CD14-positive monocyte (primary cell): ENCODE measurements around the gene PTPRQ. TPM values are rescaled to one million over a fixed set of nuclear protein-coding genes. Genes with fewer than 3 reads are reported as not detected.

Source experiments
- DNase-seq, 3 donors: peaks; one replicate each; pipeline ENCODE4 v3.0.0-alpha.2; 2011 to 2022
- H2AFZ ChIP-seq: 2 replicates; pipeline ENCODE4 v1.6.0; 2012; ENCODE audit warnings: mild to moderate bottlenecking, low read depth, low read length, inconsistent platforms; ENCODE audit not compliant: insufficient read depth, poor library complexity, severe bottlenecking
- H3K27ac ChIP-seq, 2 donors: 1 replicate in 1 of 2; 2 replicates in 1 of 2; pipeline ENCODE4 v1.5.1; 2012 to 2013; ENCODE audit warnings: low read length in 2 of 2, control low read depth in 1 of 2, inconsistent platforms in 1 of 2, low read depth in 1 of 2, mild to moderate bottlenecking in 1 of 2
- H3K27me3 ChIP-seq, 2 donors: one replicate each; pipeline versions ENCODE4 v1.6.0 to v1.6.1; 2011 to 2013; ENCODE audit warnings: low read length in 2 of 2; ENCODE audit not compliant: control insufficient read depth in 2 of 2, insufficient read depth in 2 of 2
- H3K36me3 ChIP-seq, 2 donors: replicated peaks in 1 of 2; 1 replicate in 1 of 2; 2 replicates in 1 of 2; pipeline versions ENCODE4 v1.5.1 to v1.6.1; 2012 to 2013; ENCODE audit warnings: low read length in 2 of 2, control low read depth in 1 of 2, inconsistent platforms in 1 of 2, mild to moderate bottlenecking in 1 of 2; ENCODE audit not compliant: insufficient read depth in 2 of 2, control insufficient read depth in 1 of 2
- H3K4me1 ChIP-seq, 2 donors: 1 replicate in 1 of 2; 2 replicates in 1 of 2; pipeline versions ENCODE4 v1.5.1 to v1.6.1; 2012 to 2013; ENCODE audit warnings: low read length in 2 of 2, control low read depth in 1 of 2, inconsistent platforms in 1 of 2, mild to moderate bottlenecking in 1 of 2, moderate library complexity in 1 of 2; ENCODE audit not compliant: insufficient read depth in 2 of 2, control insufficient read depth in 1 of 2
- H3K4me2 ChIP-seq: replicated peaks from 2 replicates; pipeline ENCODE3; 2012; ENCODE audit warnings: low read length, moderate library complexity, mild to moderate bottlenecking; ENCODE audit not compliant: poor library complexity, severe bottlenecking; ENCODE audit errors: extremely low read depth
- H3K4me3 ChIP-seq, 3 experiments: fragments of 200-600 bp in 1 of 3; sonication (generic) in 1 of 3; replicated peaks in 1 of 3; 1 replicate in 2 of 3; 2 replicates in 1 of 3; pipeline ENCODE4 v1.5.1; 2011 to 2013; ENCODE audit warnings: low read length in 3 of 3, mild to moderate bottlenecking in 3 of 3, control low read depth in 2 of 3, low read depth in 2 of 3, inconsistent platforms in 1 of 3, moderate library complexity in 1 of 3
- H3K79me2 ChIP-seq: 2 replicates; pipeline ENCODE4 v1.6.0; 2012; ENCODE audit warnings: mild to moderate bottlenecking, control low read depth, inconsistent platforms, low read length, moderate library complexity; ENCODE audit not compliant: insufficient read depth
- H3K9ac ChIP-seq: 2 replicates; pipeline ENCODE4 v1.6.0; 2017; ENCODE audit warnings: low read length, mild to moderate bottlenecking; ENCODE audit not compliant: insufficient read depth, poor library complexity, severe bottlenecking
- H3K9me3 ChIP-seq, 2 donors: replicated peaks in 1 of 2; 1 replicate in 1 of 2; 2 replicates in 1 of 2; pipeline versions ENCODE4 v1.5.1 to v1.6.1; 2012 to 2013; ENCODE audit warnings: low read length in 2 of 2, control low read depth in 1 of 2; ENCODE audit not compliant: control insufficient read depth in 1 of 2, insufficient read depth in 1 of 2
- H4K20me1 ChIP-seq: 2 replicates; pipeline ENCODE4 v1.6.0; 2012; ENCODE audit warnings: mild to moderate bottlenecking, low read length, control low read depth, moderate library complexity; ENCODE audit not compliant: insufficient read depth
- H3K27ac Mint-ChIP-seq, 7 donors: one replicate each; pipeline ENCODE4 v1.8.0; 2020; ENCODE audit warnings: mild to moderate bottlenecking in 7 of 7, mixed read lengths in 7 of 7, moderate library complexity in 6 of 7, inconsistent platforms in 2 of 7
- H3K27me3 Mint-ChIP-seq, 3 donors: one replicate each; pipeline ENCODE4 v1.8.0; 2021 to 2022; ENCODE audit warnings: low read depth in 3 of 3, mild to moderate bottlenecking in 3 of 3, mixed read lengths in 3 of 3, moderate library complexity in 3 of 3, inconsistent platforms in 1 of 3
- H3K36me3 Mint-ChIP-seq, 2 donors: one replicate each; pipeline ENCODE4 v1.8.0; 2020; ENCODE audit warnings: mixed read lengths in 2 of 2, inconsistent platforms in 1 of 2, mild to moderate bottlenecking in 1 of 2
- H3K4me1 Mint-ChIP-seq: one replicate; pipeline ENCODE4 v1.8.0; 2020; ENCODE audit warnings: mild to moderate bottlenecking, mixed read lengths
- H3K4me3 Mint-ChIP-seq, 2 donors: one replicate each; pipeline ENCODE4 v1.8.0; 2020; ENCODE audit warnings: mild to moderate bottlenecking in 2 of 2, mixed read lengths in 2 of 2, moderate library complexity in 1 of 2
- H3K9me3 Mint-ChIP-seq, 7 donors: one replicate each; pipeline ENCODE4 v1.8.0; 2020 to 2022; ENCODE audit warnings: mixed read lengths in 7 of 7, mild to moderate bottlenecking in 6 of 7, moderate library complexity in 6 of 7, inconsistent platforms in 2 of 7
- CTCF ChIP-seq: fragments of 200-600 bp; IDR thresholded peaks from one replicate; pipeline ENCODE4 v1.8.0; 2022; ENCODE audit warnings: antibody characterized with exemption, mild to moderate bottlenecking
- WGBS: methylation state at CpG from one replicate; pipeline ENCODE4 v1.1.5; 2013; ENCODE audit warnings: missing lambda C conversion rate; ENCODE audit not compliant: insufficient coverage; 5-methylcytosine and 5-hydroxymethylcytosine counted together
- intact Hi-C, 2 donors: fragments of 100-400 bp; cut with micrococcal nuclease; formaldehyde crosslinking; loops; one replicate each; pipeline versions ENCODE4 v1.15.0 to v1.15.1; 2023
- polyA plus RNA-seq, 3 donors: library from polyadenylated mRNA; depleted of rRNA in 1 of 3; unstranded in 2 of 3; stranded (reverse) in 1 of 3; fragments of 300-500 nt in 2 of 3; fragments of >200 nt in 1 of 3; fragmentation: Illumina TruSeq in 2 of 3; gene quantifications; 1 replicate in 2 of 3; 2 replicates in 1 of 3; pipeline ENCODE4 v1.2.3, GENCODE V29; 2012 to 2021

PTPRQ gene
- polyA plus RNA-seq, 3 donors, result not detected

- Histone ChIP-seq H3K27ac (no peak within 1 kb of the TSS), H3K4me1 (no peaks in the 10 kb centered on the region), H4K20me1 (no peaks in the 10 kb centered on the region), H3K36me3 (no peaks in the 10 kb centered on the region), H2AFZ (no peak within 1 kb of the TSS), H3K27me3 (peaks cover 47 to 75% of the 10 kb centered on the region in 2 donors), H3K4me3 (no peak within 1 kb of the TSS), H3K79me2 (no peaks in the 10 kb centered on the region), H3K9ac (no peak within 1 kb of the TSS), H3K4me2 (no peak within 1 kb of the TSS), H3K9me3 (peaks cover 11 to 33% of the 10 kb centered on the region in 2 donors)
- intact Hi-C loops, result no loop called here
- DNase-seq, result no peak
- 23% methylated on average over 38 of the region's 45 CpGs for WGBS
- Mint-ChIP-seq H3K27ac (no peak within 1 kb of the TSS), H3K27me3 (peaks cover 58 to 71% (median 59%) of the 10 kb centered on the region in 3 donors), H3K36me3 (peaks cover 0 to 5% of the 10 kb centered on the region in 2 donors), H3K4me3 (peak within 1 kb of the TSS in 1 of 2 donors; percentile 61), H3K4me1 (peaks cover 6% of the 10 kb centered on the region), H3K9me3 (peaks cover 0 to 32% (median 14%) of the 10 kb centered on the region in 7 donors)
- no peak for TF ChIP-seq CTCF
Observed at GRCh38 chr12:80716696-80717469, 272.8 kb downstream of the PTPRQ start, which contains the start of gene MYF5. Gene MYF5, plus strand, starts transcription at chr12:80716912. Its CDS starts 152 bp downstream, at chr12:80717064.

GRCh38 chr12:80717856-80718255 lies 273.8 kb downstream of the PTPRQ start:
- Histone ChIP-seq H3K4me1 (no peaks in the 10 kb centered on the region), H3K36me3 (no peaks in the 10 kb centered on the region), H3K4me3 (no peak overlapping the region), H3K27ac (no peak overlapping the region), H3K4me2 (no peak overlapping the region), H3K9me3 (peaks cover 11 to 33% of the 10 kb centered on the region in 2 donors), H3K27me3 (peaks cover 44 to 67% of the 10 kb centered on the region in 2 donors), H2AFZ (no peak overlapping the region), H3K9ac (no peak overlapping the region), H4K20me1 (no peaks in the 10 kb centered on the region), H3K79me2 (no peaks in the 10 kb centered on the region)
- H3K9me3 Mint-ChIP-seq, result peaks cover 0 to 32% (median 14%) of the 10 kb centered on the region in 7 donors
- peaks cover 0 to 5% of the 10 kb centered on the region in 2 donors for H3K36me3 Mint-ChIP-seq
- TF ChIP-seq CTCF, result no peak
- DNase-seq, result no peak
- peak overlapping the region in 1 of 2 donors; percentile 55 for H3K4me3 Mint-ChIP-seq
- H3K27ac Mint-ChIP-seq, result no peak overlapping the region
- WGBS, result no CpG with 5 or more reads among the region's 4 CpGs
- H3K4me1 Mint-ChIP-seq, result peaks cover 6% of the 10 kb centered on the region
- H3K27me3 Mint-ChIP-seq, result peaks cover 52 to 62% (median 53%) of the 10 kb centered on the region in 3 donors
- intact Hi-C loops, result no loop called here
